Mammary epithelial cell (primary cell): ENCODE data around the gene RGL1.

Experiments used
- EZH2 ChIP-seq: IDR thresholded peaks from 2 replicates; pipeline ENCODE4 v1.6.1; 2012; ENCODE audit warnings: low read length, inconsistent platforms, borderline replicate concordance
- TF ChIP-seq, protein P1 (sequence below), 2 donors: IDR thresholded peaks in 1 of 2; conservative IDR thresholded peaks in 1 of 2; 2 replicates each; pipeline ENCODE4 v1.5.1; 2011 to 2012; ENCODE audit warnings: inconsistent platforms in 2 of 2, low read length in 2 of 2, mild to moderate bottlenecking in 2 of 2, control low read depth in 1 of 2, low read depth in 1 of 2; ENCODE audit not compliant: insufficient read depth in 1 of 2; ENCODE audit errors: extremely low read depth in 1 of 2

DNA sequence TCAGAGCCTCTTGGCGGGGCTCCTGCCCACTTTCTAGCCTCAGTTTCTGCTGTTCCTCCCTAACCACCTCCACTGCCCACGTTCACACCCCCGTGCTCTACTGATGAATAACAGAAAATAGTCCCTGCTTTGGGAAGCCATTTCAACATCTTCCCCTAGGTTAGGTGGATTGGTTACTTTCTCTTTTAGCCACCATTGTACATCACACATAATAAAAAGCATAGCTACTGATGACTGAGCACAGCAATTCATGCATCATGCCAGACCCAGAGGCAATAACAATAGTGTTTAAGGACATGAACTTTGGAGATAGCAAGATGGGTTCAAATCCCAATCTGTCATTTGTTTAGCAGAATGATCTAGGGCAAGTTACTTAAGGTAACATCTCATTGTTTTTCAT, 158.0 kb downstream of the RGL1 start:
- TF ChIP-seq, protein P1, sequence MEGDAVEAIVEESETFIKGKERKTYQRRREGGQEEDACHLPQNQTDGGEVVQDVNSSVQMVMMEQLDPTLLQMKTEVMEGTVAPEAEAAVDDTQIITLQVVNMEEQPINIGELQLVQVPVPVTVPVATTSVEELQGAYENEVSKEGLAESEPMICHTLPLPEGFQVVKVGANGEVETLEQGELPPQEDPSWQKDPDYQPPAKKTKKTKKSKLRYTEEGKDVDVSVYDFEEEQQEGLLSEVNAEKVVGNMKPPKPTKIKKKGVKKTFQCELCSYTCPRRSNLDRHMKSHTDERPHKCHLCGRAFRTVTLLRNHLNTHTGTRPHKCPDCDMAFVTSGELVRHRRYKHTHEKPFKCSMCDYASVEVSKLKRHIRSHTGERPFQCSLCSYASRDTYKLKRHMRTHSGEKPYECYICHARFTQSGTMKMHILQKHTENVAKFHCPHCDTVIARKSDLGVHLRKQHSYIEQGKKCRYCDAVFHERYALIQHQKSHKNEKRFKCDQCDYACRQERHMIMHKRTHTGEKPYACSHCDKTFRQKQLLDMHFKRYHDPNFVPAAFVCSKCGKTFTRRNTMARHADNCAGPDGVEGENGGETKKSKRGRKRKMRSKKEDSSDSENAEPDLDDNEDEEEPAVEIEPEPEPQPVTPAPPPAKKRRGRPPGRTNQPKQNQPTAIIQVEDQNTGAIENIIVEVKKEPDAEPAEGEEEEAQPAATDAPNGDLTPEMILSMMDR (conservative IDR thresholded peaks at IDR 0.05 in 1 of 2, IDR thresholded peaks at IDR 0.05 in 1 of 2; ENCODE audit: extremely low read depth in 1 of 2, insufficient read depth in 1 of 2, low read depth in 1 of 2, low read length in 2 of 2): no peak
- TF ChIP-seq EZH2: no peak
